Body of pancreas (tissue), 4 donors: ENCODE measurements around the gene HSPA13. TPM values are rescaled to one million over a fixed set of nuclear protein-coding genes. Genes with fewer than 3 reads are reported as not detected.

Source experiments
- ATAC-seq: fragments of 150-250 bp; one replicate; pipeline ENCODE4 v1.9.1; 2016
- DNase-seq, 4 donors: peaks; one replicate each; pipeline ENCODE4 v3.0.0-alpha.2; 2019
- H3K27ac ChIP-seq, 4 donors: fragments of 200-600 bp; sonication (generic); 1 replicate in 3 of 4; 2 replicates in 1 of 4; pipeline versions ENCODE4 v1.5.1 to v1.6.1; 2016 to 2019; ENCODE audit warnings: mild to moderate bottlenecking in 1 of 4, mixed read lengths in 1 of 4, moderate library complexity in 1 of 4
- H3K27me3 ChIP-seq, 2 donors: fragments of 200-600 bp; sonication (generic); one replicate each; pipeline ENCODE4 v1.6.0; 2016; ENCODE audit warnings: mild to moderate bottlenecking in 1 of 2
- H3K36me3 ChIP-seq, 2 donors: fragments of 200-600 bp; sonication (generic); replicated peaks in 1 of 2; 2 replicates each; pipeline ENCODE4 v1.5.1; 2016; ENCODE audit warnings: low read depth in 2 of 2; ENCODE audit not compliant: insufficient read depth in 1 of 2
- H3K4me1 ChIP-seq: fragments of 200-600 bp; sonication (generic); one replicate; pipeline ENCODE4 v1.6.0; 2016
- H3K4me3 ChIP-seq, 2 donors: fragments of 200-600 bp; sonication (generic); 1 replicate in 1 of 2; 2 replicates in 1 of 2; pipeline ENCODE4 v1.5.1; 2016 to 2019
- H3K9me3 ChIP-seq, 3 donors: fragments of 200-600 bp; sonication (generic); 1 replicate in 2 of 3; 2 replicates in 1 of 3; pipeline ENCODE4 v1.5.1; 2016
- CTCF ChIP-seq, 7 experiments: fragments of 450-650 bp in 4 of 7; fragments of 200-600 bp in 3 of 7; sonication (generic) in 3 of 7; IDR thresholded peaks; one replicate each; pipeline ENCODE4 v1.5.1; 2016 to 2019; ENCODE audit warnings: antibody characterized with exemption in 7 of 7
- POLR2A ChIP-seq, 3 donors: fragments of 450-650 bp; IDR thresholded peaks; one replicate each; pipeline ENCODE4 v1.6.1; 2016; ENCODE audit warnings: antibody characterized with exemption in 3 of 3, mild to moderate bottlenecking in 2 of 3
- WGBS, 2 donors: methylation state at CpG; one replicate each; pipeline ENCODE4 v1.1.5; 2017; 5-methylcytosine and 5-hydroxymethylcytosine counted together
- intact Hi-C: fragments of 100-400 bp; cut with DNase I; formaldehyde crosslinking; loops from one replicate; pipeline ENCODE4 v1.15.1; 2023
- total RNA-seq, 2 donors: library from RNA; depleted of rRNA; stranded (reverse); fragments of >200 nt; gene quantifications; one replicate each; pipeline ENCODE4 v1.1.0, GENCODE V29; 2016

The HSPA13 gene
- total RNA-seq, 2 donors from 2014 or later = 10.2 to 11.2 TPM

GRCh38 chr21:14325595-14325994 is 57.4 kb downstream of the HSPA13 start:
- Histone ChIP-seq H3K9me3 (no peaks in the 10 kb centered on the region), H3K27ac (no peak overlapping the region), H3K4me3 (no peak overlapping the region), H3K36me3 (no peaks in the 10 kb centered on the region), H3K4me1 (no peaks in the 10 kb centered on the region), H3K27me3 (no peaks in the 10 kb centered on the region)
- DNase-seq = no peak
- WGBS, 2 donors = 28 to 30% methylated on average over 2 of the region's 2 CpGs
- intact Hi-C loops = no loop called here
- TF ChIP-seq POLR2A (IDR thresholded peaks at IDR 0.05) (no peak), CTCF (IDR thresholded peaks at IDR 0.05) (no peak)
- ATAC-seq = no peak

Other genes with a start within 250 kb of the HSPA13 start
- gene LIPI, start 172.2 kb downstream of the HSPA13 start, total RNA-seq = not detected
- under 1 TPM in 1 of 2 donors, not detected in 1; 0.52 TPM for gene RBM11, start 167.0 kb downstream of the HSPA13 start, total RNA-seq
- 1 to 10 TPM; 1.8 to 4.6 TPM for gene SAMSN1, start 163.2 kb upstream of the HSPA13 start, total RNA-seq